ENCODE data around the gene RTL5. TPM values are rescaled to one million over a fixed set of nuclear protein-coding genes. Genes with fewer than 3 reads are reported as not detected.

RTL5 gene
- total and polyA plus RNA-seq, 7 donors = 0.46 to 7.5 (median 2.7) TPM

DNA sequence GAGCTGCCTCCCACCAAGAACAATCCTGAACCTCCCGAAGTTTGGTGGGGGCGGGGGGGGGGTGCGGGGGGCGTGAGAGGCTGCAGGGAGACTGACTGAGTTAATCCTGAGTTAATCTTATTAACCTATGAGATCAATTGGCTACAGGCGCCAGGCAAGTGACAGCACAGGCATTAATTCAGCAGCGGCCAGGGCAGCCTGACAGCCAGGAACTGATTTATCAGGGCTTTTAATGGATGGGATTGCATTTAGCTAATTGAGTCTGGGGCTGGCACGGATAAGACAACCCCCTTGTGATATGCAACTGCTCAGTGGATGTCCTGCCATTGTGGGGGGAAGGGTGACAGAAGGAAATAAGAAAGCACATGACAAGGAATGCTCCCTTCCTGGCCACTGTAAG, 16.3 kb downstream of the RTL5 start:
- intact Hi-C loops (cut with DNase I) = no loop called here
- DNase-seq = no peak
- no peaks in the 10 kb centered on the region for H3K36me3 ChIP-seq
- no peaks in the 10 kb centered on the region for H3K9me3 ChIP-seq
- WGBS, 2 donors = 60 to 74% methylated on average over 7 of the region's 7 CpGs
- no peak overlapping the region for H3K4me3 ChIP-seq
- TF ChIP-seq, protein P1, sequence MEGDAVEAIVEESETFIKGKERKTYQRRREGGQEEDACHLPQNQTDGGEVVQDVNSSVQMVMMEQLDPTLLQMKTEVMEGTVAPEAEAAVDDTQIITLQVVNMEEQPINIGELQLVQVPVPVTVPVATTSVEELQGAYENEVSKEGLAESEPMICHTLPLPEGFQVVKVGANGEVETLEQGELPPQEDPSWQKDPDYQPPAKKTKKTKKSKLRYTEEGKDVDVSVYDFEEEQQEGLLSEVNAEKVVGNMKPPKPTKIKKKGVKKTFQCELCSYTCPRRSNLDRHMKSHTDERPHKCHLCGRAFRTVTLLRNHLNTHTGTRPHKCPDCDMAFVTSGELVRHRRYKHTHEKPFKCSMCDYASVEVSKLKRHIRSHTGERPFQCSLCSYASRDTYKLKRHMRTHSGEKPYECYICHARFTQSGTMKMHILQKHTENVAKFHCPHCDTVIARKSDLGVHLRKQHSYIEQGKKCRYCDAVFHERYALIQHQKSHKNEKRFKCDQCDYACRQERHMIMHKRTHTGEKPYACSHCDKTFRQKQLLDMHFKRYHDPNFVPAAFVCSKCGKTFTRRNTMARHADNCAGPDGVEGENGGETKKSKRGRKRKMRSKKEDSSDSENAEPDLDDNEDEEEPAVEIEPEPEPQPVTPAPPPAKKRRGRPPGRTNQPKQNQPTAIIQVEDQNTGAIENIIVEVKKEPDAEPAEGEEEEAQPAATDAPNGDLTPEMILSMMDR (IDR thresholded peaks at IDR 0.05) = no peak
- no peak for TF ChIP-seq POLR2A (IDR thresholded peaks at IDR 0.05)
- peak overlapping the region in 1 of 4 donors; percentile 58 for H3K27ac ChIP-seq
- H3K4me1 ChIP-seq = peaks cover 0 to 20% (median 13%) of the 10 kb centered on the region in 4 donors
- H3K27me3 ChIP-seq = no peaks in the 10 kb centered on the region

DNA sequence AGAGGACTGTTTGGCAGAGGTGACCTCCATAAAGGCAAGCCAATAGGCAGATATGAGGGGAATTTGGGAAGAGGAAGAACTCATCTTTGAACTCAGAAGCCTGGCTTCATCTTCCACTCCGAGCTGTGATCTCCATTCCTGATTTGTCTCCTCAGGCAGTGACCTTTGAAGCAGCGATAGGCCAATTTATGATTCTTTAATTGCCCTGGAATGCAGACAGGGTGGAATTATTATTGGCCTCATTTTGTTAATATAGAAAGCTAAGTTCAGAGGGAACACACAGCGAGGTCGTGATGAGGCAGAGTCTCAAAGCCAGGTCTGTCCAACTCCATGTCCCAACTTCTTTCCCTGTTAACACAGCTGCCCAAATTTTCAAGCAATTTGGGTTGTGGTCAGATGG, 16.9 kb downstream of the RTL5 start:
- WGBS, 2 donors = 59 to 82% methylated on average over 4 of the region's 4 CpGs
- no peak for DNase-seq
- Histone ChIP-seq H3K36me3 (no peaks in the 10 kb centered on the region), H3K4me3 (no peak overlapping the region), H3K27me3 (no peaks in the 10 kb centered on the region), H3K9me3 (no peaks in the 10 kb centered on the region), H3K4me1 (peaks cover 0 to 19% (median 13%) of the 10 kb centered on the region in 4 donors), H3K27ac (peak overlapping the region in 3 of 4 donors; percentile 42 to 58 (median 47))
- intact Hi-C loops (cut with DNase I) = loop anchor here (5.0 kb wide), 1 partner anchor 38 kb away; no protein-coding TSS in a partner anchor
- TF ChIP-seq POLR2AphosphoS5 (IDR thresholded peaks at IDR 0.05) (no peak), POLR2A (IDR thresholded peaks at IDR 0.05) (no peak), EP300 (IDR thresholded peaks at IDR 0.05) (no peak)
- TF ChIP-seq, protein P1 (IDR thresholded peaks at IDR 0.05) = no peak

DNA sequence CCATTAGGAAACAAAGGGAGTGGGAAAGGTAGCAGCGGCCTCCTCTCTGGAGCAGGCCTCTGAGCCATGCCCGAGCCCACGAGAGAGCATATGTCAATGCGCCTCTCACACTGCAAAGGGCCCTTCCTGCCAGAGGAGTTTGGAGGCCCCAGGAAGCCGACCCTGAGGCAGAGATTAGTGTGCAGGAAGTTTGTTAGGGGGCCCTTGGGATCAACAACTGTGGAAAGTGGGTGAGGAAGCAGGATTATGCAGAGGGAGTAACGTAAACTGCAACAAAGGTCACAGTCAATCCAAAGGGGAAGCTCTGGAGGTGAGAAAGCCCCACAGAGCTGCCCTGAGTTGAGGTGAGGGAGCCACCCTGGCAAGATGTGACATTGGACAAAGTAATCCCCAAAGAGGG, 17.4 kb downstream of the RTL5 start:
- intact Hi-C loops (cut with DNase I) = loop anchor here (5.0 kb wide), 1 partner anchor 37 kb away; no protein-coding TSS in a partner anchor
- peaks cover 0 to 19% (median 13%) of the 10 kb centered on the region in 4 donors for H3K4me1 ChIP-seq

DNA sequence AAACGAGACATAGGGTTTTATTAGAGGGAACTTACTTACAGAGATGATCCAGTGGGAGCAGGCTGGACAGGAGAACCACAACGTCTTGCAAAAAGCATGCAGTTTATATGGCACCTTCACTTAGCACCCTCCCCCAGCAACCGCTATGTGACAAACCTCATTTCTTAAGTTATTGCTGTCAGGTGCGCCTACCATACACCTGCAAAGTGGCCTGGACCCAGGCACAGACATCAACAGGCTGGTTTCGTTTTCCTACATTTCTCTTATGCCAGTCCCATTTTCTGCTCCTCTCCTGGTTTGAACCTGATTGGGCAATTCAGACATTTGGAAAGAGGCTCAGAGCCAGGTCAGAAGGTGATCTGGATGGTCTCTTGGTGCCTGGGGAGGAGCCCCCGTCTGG, 18.3 kb downstream of the RTL5 start:
- 75 to 83% methylated on average over 6 of the region's 6 CpGs for WGBS, 2 donors
- peak overlapping the region in 3 of 4 donors; percentile 34 to 58 (median 42) for H3K27ac ChIP-seq

More for the DNA sequence above, 17.4 kb downstream of the RTL5 start:
- Histone ChIP-seq H3K27ac (peak overlapping the region in 3 of 4 donors; percentile 42 to 58 (median 47)), H3K9me3 (no peaks in the 10 kb centered on the region), H3K4me3 (no peak overlapping the region), H3K36me3 (no peaks in the 10 kb centered on the region), H3K27me3 (no peaks in the 10 kb centered on the region)
- TF ChIP-seq, protein P1 (IDR thresholded peaks at IDR 0.05) = no peak
- TF ChIP-seq POLR2AphosphoS5 (IDR thresholded peaks at IDR 0.05) (no peak), EP300 (IDR thresholded peaks at IDR 0.05) (no peak), POLR2A (IDR thresholded peaks at IDR 0.05) (no peak)
- DNase-seq = no peak
- 66 to 81% methylated on average over 6 of the region's 6 CpGs for WGBS, 2 donors

More for the DNA sequence above, 18.3 kb downstream of the RTL5 start:
- Histone ChIP-seq H3K4me3 (no peak overlapping the region), H3K4me1 (peaks cover 0 to 19% (median 13%) of the 10 kb centered on the region in 4 donors), H3K27me3 (no peaks in the 10 kb centered on the region), H3K36me3 (no peaks in the 10 kb centered on the region), H3K9me3 (no peaks in the 10 kb centered on the region)
- intact Hi-C loops (cut with DNase I) = loop anchor here (5.0 kb wide), 1 partner anchor 36 kb away; no protein-coding TSS in a partner anchor
- DNase-seq = no peak
- TF ChIP-seq EP300 (IDR thresholded peaks at IDR 0.05) = no peak
- no peak for TF ChIP-seq POLR2AphosphoS5 (IDR thresholded peaks at IDR 0.05)
- TF ChIP-seq POLR2A (IDR thresholded peaks at IDR 0.05) = no peak
- TF ChIP-seq, protein P1 (IDR thresholded peaks at IDR 0.05) = no peak

Measured in sigmoid colon (tissue), 7 donors.